SU-DHL-6 (cell line): ENCODE data around the gene ATXN2.

ENCODE experiments used
- CTCF ChIP-seq: fragments of 200-600 bp; sonication (generic); IDR thresholded peaks from one replicate; pipeline ENCODE4 v1.5.1; 2017; ENCODE audit warnings: antibody characterized with exemption, mild to moderate bottlenecking, low read length, moderate library complexity; ENCODE audit not compliant: insufficient read depth, poor library complexity, severe bottlenecking
- EZH2phosphoT487 ChIP-seq: fragments of 200-600 bp; sonication (generic), shearing (Covaris generic); conservative IDR thresholded peaks from 2 replicates; pipeline ENCODE4 v1.6.1; 2018; ENCODE audit warnings: mild to moderate bottlenecking, antibody characterized with exemption, low read length, moderate library complexity, mixed read lengths

GRCh38 chr12:111519937-111520336 is 79.2 kb downstream of the ATXN2 start:
- TF ChIP-seq CTCF (no peak), EZH2phosphoT487 (no peak)
